NCI-H748 (cell line): ENCODE data around the gene NHP2.

Source experiments
- DNase-seq: peaks from one replicate; lab custom pipeline; 2025; ENCODE audit not compliant: unreplicated experiment; lab: John Stamatoyannopoulos, UW

NHP2 gene

GRCh38 chr5:178115136-178115813 lies 38.4 kb downstream of the NHP2 start:
- DNase-seq, result no peak

GRCh38 chr5:178114325-178115135 lies 39.2 kb downstream of the NHP2 start:
- peak; percentile 27 for DNase-seq

- DNase-seq, result peak; percentile 49
Measured at GRCh38 chr5:178113841-178114324, 39.8 kb downstream of the NHP2 start.

GRCh38 chr5:178113141-178113787 lies 40.4 kb downstream of the NHP2 start, which contains the start of gene N4BP3:
Gene N4BP3, plus strand, starts transcription at chr5:178113532. Its CDS starts 6,052 bp downstream, at chr5:178119584.
- peak; percentile 83 for DNase-seq

- DNase-seq, result no peak
Measured at GRCh38 chr5:178112545-178112944, 41.1 kb downstream of the NHP2 start.

- DNase-seq, result no peak
Measured at GRCh38 chr5:178111925-178112324, 41.8 kb downstream of the NHP2 start.

- no peak for DNase-seq
Measured at GRCh38 chr5:178110511-178110910, 43.2 kb downstream of the NHP2 start.

GRCh38 chr5:178108966-178109365 lies 44.7 kb downstream of the NHP2 start:
- DNase-seq, result no peak

GRCh38 chr5:178108446-178108845 lies 45.2 kb downstream of the NHP2 start:
- DNase-seq, result no peak

- no peak for DNase-seq
Measured at GRCh38 chr5:178107756-178108310, 45.9 kb downstream of the NHP2 start.

- no peak for DNase-seq
Measured at GRCh38 chr5:178106556-178107239, 47.0 kb downstream of the NHP2 start.

- no peak for DNase-seq
Measured at GRCh38 chr5:178106086-178106485, 47.6 kb downstream of the NHP2 start.

GRCh38 chr5:178104492-178104891 lies 49.2 kb downstream of the NHP2 start:
- no peak for DNase-seq

- no peak for DNase-seq
Measured at GRCh38 chr5:178103612-178104011, 50.1 kb downstream of the NHP2 start.
